GM23248 (cell line): Measurements from ENCODE around the gene PCDHGA1. TPM values are rescaled to one million over a fixed set of nuclear protein-coding genes. Genes with fewer than 3 reads are reported as not detected.

Experiments
- DNase-seq: peaks from one replicate; pipeline ENCODE4 v3.0.0-alpha.2; 2015
- H2AFZ ChIP-seq: fragments of 200-600 bp; sonication (generic); 2 replicates; pipeline ENCODE4 v1.6.1; 2016; ENCODE audit warnings: antibody characterized with exemption
- H3F3A ChIP-seq: fragments of 200-600 bp; sonication (generic); 2 replicates; pipeline ENCODE4 v1.6.1; 2016; ENCODE audit warnings: mild to moderate bottlenecking, antibody characterized with exemption, mixed run types; ENCODE audit not compliant: insufficient read depth
- H3K27ac ChIP-seq: fragments of 200-600 bp; sonication (generic); 2 replicates; pipeline ENCODE4 v1.5.1; 2016; ENCODE audit warnings: mild to moderate bottlenecking
- H3K27me3 ChIP-seq: fragments of 200-600 bp; sonication (generic); replicated peaks from 2 replicates; pipeline ENCODE4 v1.6.1; 2016; ENCODE audit warnings: mild to moderate bottlenecking; ENCODE audit not compliant: insufficient read depth
- H3K36me3 ChIP-seq: fragments of 200-600 bp; sonication (generic); 2 replicates; pipeline ENCODE4 v1.6.1; 2016; ENCODE audit warnings: low read depth, mild to moderate bottlenecking
- H3K4me1 ChIP-seq: fragments of 200-600 bp; sonication (generic); 2 replicates; pipeline ENCODE4 v1.6.1; 2016; ENCODE audit warnings: mild to moderate bottlenecking; ENCODE audit not compliant: insufficient read depth
- H3K4me2 ChIP-seq: fragments of 200-600 bp; sonication (generic); one replicate; pipeline ENCODE4 v1.6.1; 2016; ENCODE audit warnings: mild to moderate bottlenecking; ENCODE audit not compliant: unreplicated experiment
- H3K4me3 ChIP-seq: fragments of 200-600 bp; sonication (generic); 2 replicates; pipeline ENCODE4 v1.5.1; 2016; ENCODE audit warnings: mild to moderate bottlenecking
- H3K79me2 ChIP-seq: fragments of 200-600 bp; sonication (generic); 2 replicates; pipeline ENCODE4 v1.6.1; 2016; ENCODE audit warnings: mild to moderate bottlenecking; ENCODE audit not compliant: insufficient read depth
- H3K9ac ChIP-seq: fragments of 200-600 bp; sonication (generic); 2 replicates; pipeline ENCODE4 v1.6.1; 2016; ENCODE audit warnings: mild to moderate bottlenecking
- H3K9me2 ChIP-seq: fragments of 200-600 bp; sonication (generic); 2 replicates; pipeline ENCODE4 v1.6.1; 2016; ENCODE audit warnings: mixed run types, mild to moderate bottlenecking, moderate library complexity; ENCODE audit not compliant: insufficient read depth
- H3K9me3 ChIP-seq: fragments of 200-600 bp; sonication (generic); one replicate; pipeline ENCODE4 v1.6.1; 2017; ENCODE audit warnings: low read depth
- H4K20me1 ChIP-seq: fragments of 200-600 bp; sonication (generic); 2 replicates; pipeline ENCODE4 v1.6.0; 2016; ENCODE audit not compliant: insufficient read depth
- EZH2 ChIP-seq: fragments of 200-600 bp; sonication (generic); IDR thresholded peaks from 2 replicates; pipeline ENCODE4 v1.6.1; 2018; ENCODE audit warnings: antibody characterized with exemption, mild to moderate bottlenecking; ENCODE audit not compliant: insufficient read depth, poor library complexity, severe bottlenecking
- EZH2phosphoT487 ChIP-seq: fragments of 200-600 bp; sonication (generic); IDR thresholded peaks from 2 replicates; pipeline ENCODE4 v1.6.1; 2018; ENCODE audit warnings: antibody characterized with exemption, moderate library complexity, mild to moderate bottlenecking, low read depth; ENCODE audit not compliant: insufficient read depth
- WGBS, 2 experiments: methylation state at CpG; one replicate each; pipeline ENCODE4 v1.1.6; 2015 to 2017; ENCODE audit warnings: low lambda C conversion rate in 2 of 2, low coverage in 1 of 2; ENCODE audit errors: missing lambda C conversion rate in 2 of 2; 5-methylcytosine and 5-hydroxymethylcytosine counted together
- in situ Hi-C: fragments of 300-500 bp; cut with MboI; formaldehyde crosslinking; loops from 2 replicates; pipeline ENCODE4 v1.15.0; 2020
- polyA plus RNA-seq: library from polyadenylated mRNA; unstranded; fragments of >200 nt; fragmentation: Nextera tagmentation; extraction: Ambion mirVana; gene quantifications from 2 replicates; pipeline ENCODE4 v1.2.1, GENCODE V29; 2016
- total RNA-seq: library from RNA; depleted of rRNA; stranded (reverse); fragments of >200 nt; shearing (Covaris generic); gene quantifications from 2 replicates; pipeline ENCODE4 v1.2.3, GENCODE V29; 2014

The PCDHGA1 gene
- total and polyA plus RNA-seq, 2 experiments from 2014 or later: 0.63 to 1.8 TPM

DNA sequence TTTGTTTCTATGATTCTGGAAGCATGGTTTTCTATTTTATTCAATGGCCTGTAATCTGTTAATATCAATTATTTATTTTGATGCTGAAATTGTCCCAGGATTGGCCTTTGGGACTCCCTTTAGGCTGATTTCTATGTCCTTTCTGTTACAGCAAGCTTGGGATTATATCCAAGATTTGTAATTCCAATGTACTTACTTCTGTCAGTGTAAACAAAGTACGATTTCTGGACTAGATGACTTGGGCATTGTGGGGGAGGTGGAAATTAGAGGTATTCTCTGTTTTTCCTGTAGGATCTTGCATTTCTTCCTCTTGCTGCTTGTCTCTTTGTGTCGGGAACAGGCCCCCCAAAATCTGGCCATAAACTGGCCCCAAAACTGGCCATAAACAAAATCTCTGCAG, 103.7 kb downstream of the PCDHGA1 start:
- peak overlapping the region; percentile 8; the same call in 1 of the 2 replicates for H3K27ac ChIP-seq
- in situ Hi-C loops: no loop called here
- peak; percentile 71 for DNase-seq
- H3K27me3 ChIP-seq: no peaks in the 10 kb centered on the region
- WGBS, 2 experiments: 52 to 54% methylated on average over 2 of the region's 2 CpGs
- H3K4me2 ChIP-seq: peak overlapping the region; percentile 59
- H2AFZ ChIP-seq: no peak overlapping the region
- H3K9me3 ChIP-seq: no peaks in the 10 kb centered on the region
- H3K4me3 ChIP-seq: 0 out of 2 replicates have a peak overlapping the region, but pooled peaks have one; percentile 23
- H3F3A ChIP-seq: peaks cover 20% of the 10 kb centered on the region
- no peaks in the 10 kb centered on the region for H4K20me1 ChIP-seq
- H3K9ac ChIP-seq: no peak overlapping the region
- H3K36me3 ChIP-seq: no peaks in the 10 kb centered on the region
- TF ChIP-seq EZH2phosphoT487 (no peak), EZH2 (no peak)
- H3K9me2 ChIP-seq: no peaks in the 10 kb centered on the region
- H3K79me2 ChIP-seq: peaks cover 52% of the 10 kb centered on the region
- peaks cover 29% of the 10 kb centered on the region for H3K4me1 ChIP-seq

- peaks cover 20% of the 10 kb centered on the region for H3F3A ChIP-seq
- H3K9me3 ChIP-seq: no peaks in the 10 kb centered on the region
- H3K27me3 ChIP-seq: no peaks in the 10 kb centered on the region
- H3K9me2 ChIP-seq: no peaks in the 10 kb centered on the region
- H3K4me2 ChIP-seq: peak overlapping the region; percentile 46
- peaks cover 67% of the 10 kb centered on the region for H3K79me2 ChIP-seq
- H4K20me1 ChIP-seq: no peaks in the 10 kb centered on the region
- 26 to 31% methylated on average over 2 of the region's 2 CpGs for WGBS, 2 experiments
- peak overlapping the region; percentile 39 for H3K27ac ChIP-seq
- H3K4me1 ChIP-seq: peaks cover 36% of the 10 kb centered on the region
- no peak overlapping the region for H2AFZ ChIP-seq
- no peak overlapping the region for H3K9ac ChIP-seq
- in situ Hi-C loops: no loop called here
- H3K36me3 ChIP-seq: no peaks in the 10 kb centered on the region
- peak; percentile 69 for DNase-seq
- TF ChIP-seq EZH2phosphoT487: no peak
- no peak for TF ChIP-seq EZH2
- peak overlapping the region; percentile 19 for H3K4me3 ChIP-seq
Measured at GRCh38 chr5:141437221-141437620, 106.9 kb downstream of the PCDHGA1 start.

DNA sequence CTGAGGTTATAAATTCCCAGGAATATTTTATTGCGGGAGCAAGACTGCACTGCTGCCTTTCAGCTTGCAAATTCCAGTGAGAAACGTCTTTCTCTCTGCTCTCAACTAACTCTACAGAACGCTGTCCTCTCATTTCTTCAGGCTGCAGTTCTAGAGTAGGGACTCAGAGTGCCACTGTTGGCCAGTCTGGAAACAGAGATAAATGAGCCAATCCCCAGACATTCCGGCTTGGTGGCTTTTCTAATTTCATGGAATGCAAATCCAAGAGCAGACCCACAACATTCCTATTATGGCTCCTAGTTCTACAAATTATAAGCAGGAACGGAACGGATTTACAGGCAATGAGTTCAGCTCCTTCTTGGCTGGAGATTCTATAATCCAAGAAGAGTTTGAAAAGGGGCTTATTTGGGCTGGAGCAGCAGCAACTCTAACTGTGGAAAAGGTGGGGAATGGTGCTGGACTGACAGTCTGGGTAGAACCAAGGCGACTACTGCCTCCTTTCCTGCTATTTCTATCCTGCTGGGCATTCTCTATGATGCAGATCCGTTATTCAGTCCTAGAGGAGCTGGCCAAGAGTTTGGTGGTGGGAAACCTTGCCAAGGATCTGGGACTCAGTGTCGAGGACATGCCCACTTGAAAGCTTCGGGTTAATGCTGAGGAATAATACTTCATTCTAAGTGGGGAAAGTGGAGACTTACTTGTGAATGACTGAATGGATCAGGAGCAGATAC, 109.3 kb downstream of the PCDHGA1 start:
- peaks cover 12% of the 10 kb centered on the region; the same call in 1 of the 2 replicates for H3F3A ChIP-seq
- no peaks in the 10 kb centered on the region for H4K20me1 ChIP-seq
- DNase-seq: peak; percentile 62
- H3K4me3 ChIP-seq: no peak overlapping the region
- peaks cover 24% of the 10 kb centered on the region for H3K4me1 ChIP-seq
- in situ Hi-C loops: no loop called here
- H3K9ac ChIP-seq: no peak overlapping the region
- TF ChIP-seq EZH2phosphoT487 (no peak), EZH2 (no peak)
- H3K36me3 ChIP-seq: no peaks in the 10 kb centered on the region
- no peaks in the 10 kb centered on the region for H3K27me3 ChIP-seq
- peak overlapping the region; percentile 13 for H3K4me2 ChIP-seq
- peak overlapping the region; percentile 9 for H3K27ac ChIP-seq
- H3K9me2 ChIP-seq: no peaks in the 10 kb centered on the region
- H3K79me2 ChIP-seq: peaks cover 79% of the 10 kb centered on the region
- no peak overlapping the region for H2AFZ ChIP-seq
- WGBS, 2 experiments: 33 to 34% methylated on average over 10 of the region's 10 CpGs
- no peaks in the 10 kb centered on the region for H3K9me3 ChIP-seq

GRCh38 chr5:141440341-141440740, 110.0 kb downstream of the PCDHGA1 start:
- no peaks in the 10 kb centered on the region for H3K9me2 ChIP-seq
- no peaks in the 10 kb centered on the region for H3K27me3 ChIP-seq
- H4K20me1 ChIP-seq: no peaks in the 10 kb centered on the region
- H3K27ac ChIP-seq: no peak overlapping the region
- no peaks in the 10 kb centered on the region for H3K9me3 ChIP-seq
- peaks cover 12% of the 10 kb centered on the region; the same call in 1 of the 2 replicates for H3F3A ChIP-seq
- no peak for TF ChIP-seq EZH2
- no peak for TF ChIP-seq EZH2phosphoT487
- no peaks in the 10 kb centered on the region for H3K36me3 ChIP-seq
- 88 to 89% methylated on average over 9 of the region's 9 CpGs for WGBS, 2 experiments
- peaks cover 23% of the 10 kb centered on the region for H3K4me1 ChIP-seq
- H3K79me2 ChIP-seq: peaks cover 81% of the 10 kb centered on the region
- no peak overlapping the region for H2AFZ ChIP-seq
- H3K9ac ChIP-seq: no peak overlapping the region
- in situ Hi-C loops: no loop called here
- no peak overlapping the region for H3K4me3 ChIP-seq
- no peak overlapping the region for H3K4me2 ChIP-seq
- DNase-seq: no peak
